Daoy (cell line): ENCODE data around the gene ALDH3B1. TPM values are rescaled to one million over a fixed set of nuclear protein-coding genes. Genes with fewer than 3 reads are reported as not detected.

ENCODE experiments used
- DNase-seq: peaks from one replicate; pipeline ENCODE4 v3.0.0-alpha.2; 2015; ENCODE audit warnings: low read depth
- total RNA-seq: library from RNA; depleted of rRNA; stranded (reverse); fragments of >200 nt; shearing (Covaris generic); gene quantifications from 2 replicates; pipeline ENCODE4 v1.2.3, GENCODE V29; 2014

The ALDH3B1 gene
- total RNA-seq, 1 experiment from 2014 or later = 5.8 TPM

DNA sequence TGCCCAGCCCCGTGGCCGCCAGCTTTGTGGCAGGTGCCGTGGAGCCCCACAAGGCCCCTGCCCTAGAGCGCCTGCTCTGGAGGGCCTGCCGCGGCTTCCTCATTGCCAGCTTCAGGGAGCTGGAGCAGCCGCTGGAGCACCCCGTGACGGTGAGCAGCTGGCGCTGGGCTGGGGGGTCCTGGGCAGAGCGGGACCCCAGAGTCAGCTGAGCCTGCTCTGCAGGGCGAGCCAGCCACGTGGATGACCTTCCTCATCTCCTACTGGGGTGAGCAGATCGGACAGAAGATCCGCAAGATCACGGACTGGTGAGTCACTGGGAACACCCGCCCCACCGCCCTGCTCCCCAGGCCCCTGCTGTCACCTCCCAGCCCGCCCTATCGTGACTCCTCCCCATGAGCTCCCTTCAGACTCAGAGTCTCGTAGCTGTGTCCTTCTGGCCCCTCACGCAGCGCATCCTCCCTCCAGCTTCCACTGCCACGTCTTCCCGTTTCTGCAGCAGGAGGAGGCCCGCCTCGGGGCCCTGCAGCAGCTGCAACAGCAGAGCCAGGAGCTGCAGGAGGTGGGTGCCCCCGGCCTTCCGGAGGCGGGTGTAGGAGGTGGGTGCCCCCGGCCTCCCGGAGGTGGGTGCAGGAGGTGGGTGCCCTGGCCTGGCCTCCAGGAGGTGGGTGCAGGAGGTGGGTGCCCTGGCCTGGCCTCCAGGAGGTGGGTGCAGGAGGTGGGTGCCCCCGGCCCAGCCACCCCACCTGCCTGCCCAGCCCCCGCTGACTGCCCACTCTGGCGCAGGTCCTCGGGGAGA is 33.4 kb downstream of the ALDH3B1 start:
- DNase-seq = peak; percentile 49

DNA sequence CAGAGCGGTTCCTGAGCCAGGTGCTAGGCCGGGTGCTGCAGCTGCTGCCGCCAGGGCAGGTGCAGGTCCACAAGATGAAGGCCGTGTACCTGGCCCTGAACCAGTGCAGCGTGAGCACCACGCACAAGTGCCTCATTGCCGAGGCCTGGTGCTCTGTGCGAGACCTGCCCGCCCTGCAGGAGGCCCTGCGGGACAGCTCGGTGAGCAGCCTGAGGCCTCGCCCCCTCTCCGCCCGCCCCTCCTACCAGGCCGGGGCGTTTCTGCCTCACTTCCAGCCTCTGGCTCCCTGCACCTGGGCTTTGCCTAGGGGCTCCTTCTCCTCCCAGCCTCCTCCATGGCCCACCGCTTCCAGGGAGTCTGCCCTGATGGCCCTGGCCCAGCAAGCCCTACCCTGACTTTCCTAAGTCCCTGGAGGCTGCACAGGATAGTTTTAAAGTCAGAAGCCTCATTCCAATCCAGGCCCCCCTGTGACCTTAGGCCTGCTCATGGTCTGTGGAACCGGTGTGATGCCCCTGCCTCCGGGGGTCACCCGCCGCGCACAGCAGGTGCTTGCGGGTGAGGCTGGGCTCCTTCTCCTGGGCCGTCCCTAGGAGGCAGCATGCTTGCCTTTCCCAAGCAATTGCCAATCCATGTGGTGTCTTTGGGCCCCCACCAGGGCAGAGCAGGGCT is 34.2 kb downstream of the ALDH3B1 start:
- DNase-seq = no peak

DNA sequence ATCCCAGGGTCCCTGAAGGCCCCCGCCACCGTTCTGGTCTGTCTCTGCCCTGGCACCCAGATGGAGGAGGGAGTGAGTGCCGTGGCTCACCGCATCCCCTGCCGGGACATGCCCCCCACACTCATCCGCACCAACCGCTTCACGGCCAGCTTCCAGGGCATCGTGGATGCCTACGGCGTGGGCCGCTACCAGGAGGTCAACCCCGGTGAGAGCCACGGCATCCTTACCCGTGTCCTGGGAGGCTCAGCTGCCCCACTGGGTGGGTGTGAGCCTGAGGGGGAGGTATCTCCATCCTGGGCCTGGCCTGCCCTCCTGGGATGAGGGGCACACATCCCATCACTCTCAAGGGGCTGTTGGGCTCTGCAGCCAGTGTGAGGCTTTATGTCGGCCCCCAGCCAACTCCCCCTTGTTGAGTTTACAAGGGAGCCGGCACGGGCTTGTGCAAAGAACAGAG is 34.8 kb downstream of the ALDH3B1 start:
- DNase-seq = no peak

DNA sequence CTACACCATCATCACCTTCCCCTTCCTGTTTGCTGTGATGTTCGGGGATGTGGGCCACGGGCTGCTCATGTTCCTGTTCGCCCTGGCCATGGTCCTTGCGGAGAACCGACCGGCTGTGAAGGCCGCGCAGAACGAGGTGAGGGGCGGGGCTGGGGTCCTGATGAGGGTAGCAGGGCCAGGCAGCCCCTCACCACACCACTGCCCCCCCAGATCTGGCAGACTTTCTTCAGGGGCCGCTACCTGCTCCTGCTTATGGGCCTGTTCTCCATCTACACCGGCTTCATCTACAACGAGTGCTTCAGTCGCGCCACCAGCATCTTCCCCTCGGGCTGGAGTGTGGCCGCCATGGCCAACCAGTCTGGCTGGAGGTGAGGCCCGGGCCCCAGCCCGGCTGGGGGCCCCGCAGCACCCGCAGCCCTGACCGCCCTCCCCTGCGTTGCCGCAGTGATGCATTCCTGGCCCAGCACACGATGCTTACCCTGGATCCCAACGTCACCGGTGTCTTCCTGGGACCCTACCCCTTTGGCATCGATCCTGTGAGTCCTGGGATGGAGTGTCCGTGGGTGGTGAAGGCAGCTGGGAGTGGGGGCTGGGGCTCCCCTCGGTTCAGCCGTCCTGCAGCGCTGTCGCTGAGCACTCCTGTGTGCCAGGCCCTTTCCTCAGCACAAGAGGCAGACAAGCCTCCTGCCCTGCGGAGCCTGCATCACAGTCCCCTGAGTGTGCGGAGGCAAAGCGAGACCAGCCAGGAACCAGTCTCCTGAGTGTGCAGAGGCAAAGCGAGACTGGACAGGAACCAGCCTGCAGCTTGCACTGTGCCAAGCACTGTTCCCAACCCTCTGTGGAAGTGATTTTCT is 37.5 kb downstream of the ALDH3B1 start:
- DNase-seq = no peak

DNA sequence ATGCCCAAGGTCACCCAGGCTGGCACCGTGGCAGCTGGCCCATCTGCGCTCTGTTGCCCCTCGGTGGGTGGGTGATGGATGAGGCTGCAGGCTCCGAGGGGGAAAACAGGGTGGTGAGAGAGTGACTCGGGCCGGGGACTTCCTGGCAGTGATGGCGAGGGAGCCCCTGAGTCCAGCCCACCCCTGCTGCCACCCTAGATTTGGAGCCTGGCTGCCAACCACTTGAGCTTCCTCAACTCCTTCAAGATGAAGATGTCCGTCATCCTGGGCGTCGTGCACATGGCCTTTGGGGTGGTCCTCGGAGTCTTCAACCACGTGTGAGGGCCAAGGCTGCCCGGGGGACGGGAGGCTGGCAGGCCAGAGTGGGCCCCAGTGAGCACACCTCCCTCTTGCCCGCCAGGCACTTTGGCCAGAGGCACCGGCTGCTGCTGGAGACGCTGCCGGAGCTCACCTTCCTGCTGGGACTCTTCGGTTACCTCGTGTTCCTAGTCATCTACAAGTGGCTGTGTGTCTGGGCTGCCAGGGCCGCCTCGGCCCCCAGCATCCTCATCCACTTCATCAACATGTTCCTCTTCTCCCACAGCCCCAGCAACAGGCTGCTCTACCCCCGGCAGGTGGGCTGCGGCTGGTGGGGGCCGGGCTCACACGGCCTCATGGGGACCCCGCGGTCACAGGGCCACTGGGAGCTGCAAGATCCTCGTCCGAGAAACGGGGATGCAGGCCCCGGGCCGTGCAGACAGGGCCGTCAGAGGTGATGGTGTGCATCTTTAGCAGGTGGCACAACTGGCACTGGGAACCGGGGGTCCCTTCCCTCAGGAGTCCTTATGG is 38.8 kb downstream of the ALDH3B1 start:
- DNase-seq = no peak

DNA sequence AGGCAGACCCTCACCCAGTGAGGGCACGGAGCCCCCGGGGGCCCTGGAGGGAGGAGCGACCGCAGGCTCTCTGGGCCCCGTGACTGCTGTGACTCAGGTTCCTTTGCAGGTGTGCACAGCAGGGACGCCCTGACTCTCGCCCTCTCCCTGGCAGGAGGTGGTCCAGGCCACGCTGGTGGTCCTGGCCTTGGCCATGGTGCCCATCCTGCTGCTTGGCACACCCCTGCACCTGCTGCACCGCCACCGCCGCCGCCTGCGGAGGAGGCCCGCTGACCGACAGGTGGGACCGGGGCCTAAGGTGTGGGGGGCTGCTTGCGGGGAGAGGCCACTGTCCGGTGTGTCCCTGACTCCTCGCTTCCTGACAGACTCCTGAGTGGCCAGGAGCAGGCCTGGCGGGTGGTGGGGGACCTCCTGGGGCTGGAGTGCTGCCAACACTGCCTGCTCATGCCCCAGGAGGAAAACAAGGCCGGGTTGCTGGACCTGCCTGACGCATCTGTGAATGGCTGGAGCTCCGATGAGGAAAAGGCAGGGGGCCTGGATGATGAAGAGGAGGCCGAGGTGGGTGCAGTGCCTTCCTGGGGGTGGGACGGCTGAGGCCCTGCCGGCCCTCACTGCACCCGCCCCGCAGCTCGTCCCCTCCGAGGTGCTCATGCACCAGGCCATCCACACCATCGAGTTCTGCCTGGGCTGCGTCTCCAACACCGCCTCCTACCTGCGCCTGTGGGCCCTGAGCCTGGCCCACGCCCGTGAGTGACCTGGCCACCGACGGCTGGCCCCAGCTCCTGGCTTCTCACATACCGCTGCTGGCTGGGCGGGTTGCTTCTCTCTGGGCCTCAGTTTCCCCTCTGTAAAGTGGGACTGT is 39.6 kb downstream of the ALDH3B1 start:
- DNase-seq = peak; percentile 70

DNA sequence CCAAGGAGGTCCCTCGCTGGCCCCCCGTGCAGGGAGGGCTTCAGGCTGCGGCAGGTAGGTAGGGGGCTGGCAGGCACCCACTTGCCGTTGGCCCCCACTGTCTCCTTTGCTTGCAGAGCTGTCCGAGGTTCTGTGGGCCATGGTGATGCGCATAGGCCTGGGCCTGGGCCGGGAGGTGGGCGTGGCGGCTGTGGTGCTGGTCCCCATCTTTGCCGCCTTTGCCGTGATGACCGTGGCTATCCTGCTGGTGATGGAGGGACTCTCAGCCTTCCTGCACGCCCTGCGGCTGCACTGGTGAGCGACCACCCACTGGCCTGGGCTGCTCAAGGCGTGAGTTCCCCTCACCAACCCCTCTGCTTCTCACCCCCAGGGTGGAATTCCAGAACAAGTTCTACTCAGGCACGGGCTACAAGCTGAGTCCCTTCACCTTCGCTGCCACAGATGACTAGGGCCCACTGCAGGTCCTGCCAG is 40.3 kb downstream of the ALDH3B1 start:
- no peak for DNase-seq

DNA sequence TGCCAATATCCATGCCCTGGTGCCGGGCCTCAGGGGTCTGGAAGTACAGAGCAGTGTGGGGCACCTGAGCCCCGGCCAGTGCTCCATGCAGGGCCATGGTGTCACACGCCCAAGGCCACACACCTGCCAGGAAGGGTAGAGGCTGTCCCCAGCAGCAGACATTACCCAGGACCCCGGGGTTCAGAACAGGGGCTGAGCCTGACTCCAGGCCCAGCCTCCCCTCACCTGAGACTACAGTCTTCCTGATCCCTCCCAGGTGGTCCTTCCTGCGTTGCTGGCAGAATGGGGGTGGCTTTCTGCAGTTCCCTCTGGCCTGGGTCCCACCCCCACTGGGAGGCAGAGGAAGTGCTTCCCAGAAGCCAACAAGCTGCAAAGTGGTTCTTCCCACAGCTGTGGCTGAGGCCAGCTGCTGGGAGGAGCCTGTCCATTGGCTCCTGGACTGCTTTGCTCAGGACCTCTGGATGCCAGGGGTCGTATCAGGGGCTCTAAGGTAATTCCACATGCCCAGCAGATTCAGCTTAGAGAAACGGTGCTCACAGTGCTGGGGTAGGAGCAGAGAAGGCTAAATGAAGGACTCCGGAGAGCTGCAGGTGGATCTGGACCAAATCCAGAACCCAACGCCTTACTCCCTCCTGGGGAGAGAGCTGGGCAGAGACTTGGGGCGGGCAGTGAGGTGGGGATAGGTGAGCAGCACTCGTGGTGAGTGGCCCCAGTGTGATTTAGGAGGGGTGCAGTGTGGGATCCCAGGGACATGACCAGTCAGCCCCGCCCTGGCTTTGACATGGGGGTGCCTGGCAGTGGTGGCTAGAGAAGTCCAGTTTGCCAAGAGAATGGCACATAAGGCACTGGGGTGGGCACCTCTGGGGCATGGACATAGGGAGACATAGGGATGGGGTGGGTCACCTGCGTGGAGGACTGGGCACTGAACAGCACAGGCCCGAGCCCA is 41.3 kb downstream of the ALDH3B1 start:
- no peak for DNase-seq

DNA sequence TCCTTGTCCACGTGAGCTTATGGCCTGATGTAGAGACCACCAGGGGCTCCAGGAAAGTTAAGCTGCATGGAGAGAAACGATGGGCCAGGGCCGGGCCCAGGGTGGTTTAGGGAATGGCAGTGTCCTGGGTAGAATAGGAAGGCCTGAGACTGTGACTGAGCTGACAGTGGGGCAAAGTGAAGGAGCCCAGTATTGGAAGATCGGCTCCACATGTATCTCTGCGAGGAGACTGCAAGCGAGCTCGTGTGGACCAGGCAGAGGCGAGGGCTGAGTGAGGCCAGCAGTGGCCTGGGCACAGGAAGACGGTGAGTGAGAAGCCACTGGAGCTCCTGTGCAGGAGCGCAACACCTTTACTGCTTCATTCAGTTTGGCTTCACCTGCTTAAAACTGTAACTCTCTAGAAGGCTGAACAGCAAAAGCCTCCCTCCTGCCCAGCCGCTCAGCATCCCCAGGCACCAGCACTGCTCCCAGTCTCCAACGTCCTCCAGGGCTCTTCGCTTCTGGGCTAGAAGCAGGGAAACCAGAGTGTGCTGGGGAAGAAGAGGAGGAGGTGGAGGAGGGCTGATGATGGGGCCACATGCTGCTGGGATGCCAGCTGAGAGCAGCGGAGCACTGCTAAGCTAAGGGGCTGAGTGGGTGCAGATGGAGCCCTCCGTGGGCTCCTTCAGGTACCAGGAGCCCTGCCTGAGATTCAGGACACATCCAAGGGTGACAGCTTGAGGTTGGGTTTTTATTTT is 42.2 kb downstream of the ALDH3B1 start:
- no peak for DNase-seq

DNA sequence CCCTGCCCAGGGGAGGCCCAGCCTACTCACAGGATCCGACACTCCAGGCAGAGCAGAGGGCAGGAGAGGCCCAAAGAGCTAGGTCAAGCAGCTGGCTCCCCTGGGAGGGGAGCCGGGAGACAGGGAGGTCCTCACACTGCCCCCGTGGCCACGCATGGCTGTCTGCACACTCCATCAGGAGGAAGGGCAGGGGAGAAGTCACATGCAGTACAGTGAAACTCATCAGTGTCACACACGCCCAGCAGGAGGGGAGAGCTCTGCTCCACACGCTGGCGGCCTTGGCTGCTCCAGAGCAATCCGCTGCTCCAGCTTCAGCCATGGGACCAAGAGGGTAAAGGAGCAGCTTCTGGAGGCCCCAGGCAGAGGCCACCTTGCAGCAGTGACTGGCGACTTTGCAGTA is 43.0 kb downstream of the ALDH3B1 start:
- peak; percentile 4 for DNase-seq

DNA sequence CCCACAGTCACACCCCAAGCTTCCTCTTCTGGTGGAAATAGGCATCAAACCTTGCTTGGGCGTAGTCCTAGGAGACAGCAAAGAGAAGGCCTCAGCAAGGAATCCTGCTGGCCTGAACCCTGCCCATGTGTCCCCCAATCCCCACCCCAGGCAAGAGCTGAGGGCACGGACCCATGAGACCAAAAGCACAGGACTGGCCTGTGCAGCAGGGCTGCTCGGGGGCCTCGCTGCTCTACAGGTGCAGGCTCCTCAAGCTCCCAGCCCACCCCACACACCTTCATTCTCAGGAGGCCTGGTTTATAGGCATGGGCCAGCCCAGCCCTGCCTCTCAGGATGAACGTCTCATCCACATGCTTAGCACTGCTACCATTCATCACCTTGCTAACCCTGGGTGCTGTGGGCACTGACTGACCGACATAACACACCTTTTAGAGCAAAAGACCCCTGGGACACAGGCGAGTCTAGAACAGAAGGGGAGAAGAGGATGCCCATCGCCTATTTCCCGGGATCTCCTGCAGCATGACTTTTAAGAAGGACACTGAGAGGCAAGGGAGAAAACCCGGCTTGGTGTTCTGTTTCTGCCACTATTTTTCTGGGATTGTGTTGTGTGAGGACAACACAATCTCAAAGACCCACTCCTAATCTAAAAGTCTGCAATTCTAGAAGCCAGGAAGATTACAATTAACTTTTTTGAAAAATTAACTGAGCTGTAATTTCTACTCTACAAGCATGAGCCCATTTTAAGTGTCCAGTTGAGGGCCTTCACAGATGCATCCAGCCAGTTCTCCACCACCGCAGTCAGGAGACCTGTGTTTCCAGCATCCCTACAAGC is 44.1 kb downstream of the ALDH3B1 start:
- DNase-seq = no peak

DNA sequence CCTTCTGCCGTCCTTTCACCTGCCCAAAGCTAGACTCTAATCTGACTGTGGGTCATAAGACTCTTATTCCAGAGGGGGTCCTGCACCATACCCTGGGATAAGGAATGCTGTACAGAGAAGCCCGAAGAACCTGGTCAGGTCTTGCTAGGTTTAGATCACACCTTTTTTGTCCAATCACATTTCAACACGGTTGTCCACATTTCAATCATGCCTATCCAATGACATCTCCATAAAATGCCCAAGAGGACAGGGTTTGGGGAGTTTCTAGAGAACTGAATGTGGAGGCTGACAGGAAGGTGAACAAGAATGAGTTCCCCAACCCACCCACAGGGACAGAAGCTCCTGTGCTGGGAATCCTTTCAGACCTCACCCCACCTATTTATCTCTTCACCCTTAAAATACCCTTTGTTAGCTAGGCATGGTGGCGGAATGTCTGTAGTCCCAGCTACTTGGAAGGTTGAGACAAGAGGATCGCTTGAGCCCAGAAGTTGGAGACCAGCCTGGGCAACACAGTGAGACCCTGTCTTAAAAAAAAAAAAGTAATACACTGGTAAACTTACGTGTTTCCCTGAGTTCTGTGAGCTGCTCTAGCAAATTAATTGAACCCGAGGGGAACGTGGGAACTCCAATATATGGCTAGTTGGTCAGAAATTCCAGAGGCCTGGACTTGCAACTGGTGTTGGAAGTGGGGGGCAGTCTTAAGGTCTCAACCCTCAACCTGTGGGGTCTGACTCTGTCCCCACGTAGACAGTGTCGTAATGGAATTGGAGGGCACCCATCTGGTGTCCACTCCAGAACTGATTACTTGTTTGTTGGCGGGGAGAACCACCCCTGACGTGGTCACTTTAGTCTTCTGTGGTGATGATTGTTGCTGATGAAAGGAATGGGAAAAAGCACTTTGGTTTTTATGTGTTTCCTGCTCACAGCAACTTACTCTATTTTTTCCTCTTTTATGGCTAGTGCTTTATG is 46.5 kb downstream of the ALDH3B1 start:
- DNase-seq = no peak

DNA sequence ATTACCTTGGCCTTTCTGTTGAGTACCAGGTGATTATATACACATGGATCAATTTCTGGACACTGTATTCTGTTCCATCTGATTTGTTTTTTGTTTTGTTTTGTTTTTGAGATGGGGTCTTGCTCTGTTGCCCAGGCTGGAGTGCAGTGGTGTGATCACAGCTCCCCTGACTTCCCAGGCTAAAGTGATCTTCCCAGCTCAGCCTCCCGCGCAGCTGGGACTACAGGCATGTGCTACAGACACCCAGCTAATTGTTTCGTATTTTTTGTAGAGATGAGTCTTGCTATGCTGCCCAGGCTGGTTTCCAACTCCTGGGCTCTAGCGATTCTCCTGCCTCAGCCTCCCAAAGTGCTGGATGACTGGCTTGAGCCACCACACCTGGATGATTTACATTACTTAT is 47.7 kb downstream of the ALDH3B1 start:
- no peak for DNase-seq

DNA sequence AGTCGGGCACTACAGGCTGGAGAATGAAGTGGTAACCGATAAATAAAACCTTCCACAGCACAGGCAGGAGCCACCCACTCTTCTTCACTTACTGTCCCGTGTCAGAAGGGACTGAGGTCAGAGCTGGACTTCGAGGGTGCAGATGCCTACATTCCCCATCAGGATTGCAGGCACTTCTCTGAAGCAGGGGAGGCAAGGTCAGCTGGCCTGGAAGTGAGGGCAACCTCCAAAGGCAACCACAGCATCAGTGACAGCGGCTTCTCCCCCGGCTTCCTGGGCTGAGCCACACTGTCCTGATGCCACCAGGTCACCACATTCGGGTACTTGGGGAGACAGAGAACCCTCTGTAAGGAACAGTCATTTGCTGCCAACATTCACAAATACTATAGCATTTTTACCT is 51.4 kb downstream of the ALDH3B1 start:
- no peak for DNase-seq

DNA sequence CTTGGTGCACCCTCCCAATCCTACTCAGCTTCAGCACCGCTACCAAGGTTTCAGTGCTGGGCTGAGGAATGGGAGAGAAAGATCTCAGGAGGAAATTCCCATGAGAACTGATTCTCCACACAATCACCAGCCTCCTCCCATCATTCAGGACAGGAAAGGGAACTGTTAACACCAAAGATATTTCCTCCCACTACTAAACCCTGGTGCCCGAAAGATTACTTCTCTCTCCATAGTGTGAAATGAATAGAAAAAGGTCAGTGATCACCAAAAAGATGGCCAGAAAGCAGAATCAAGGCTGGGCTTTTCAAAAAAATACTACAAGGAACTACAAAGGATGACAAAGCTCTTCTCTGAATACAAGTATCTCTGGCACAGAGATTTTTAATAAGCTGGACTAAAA is 54.8 kb downstream of the ALDH3B1 start:
- no peak for DNase-seq

DNA sequence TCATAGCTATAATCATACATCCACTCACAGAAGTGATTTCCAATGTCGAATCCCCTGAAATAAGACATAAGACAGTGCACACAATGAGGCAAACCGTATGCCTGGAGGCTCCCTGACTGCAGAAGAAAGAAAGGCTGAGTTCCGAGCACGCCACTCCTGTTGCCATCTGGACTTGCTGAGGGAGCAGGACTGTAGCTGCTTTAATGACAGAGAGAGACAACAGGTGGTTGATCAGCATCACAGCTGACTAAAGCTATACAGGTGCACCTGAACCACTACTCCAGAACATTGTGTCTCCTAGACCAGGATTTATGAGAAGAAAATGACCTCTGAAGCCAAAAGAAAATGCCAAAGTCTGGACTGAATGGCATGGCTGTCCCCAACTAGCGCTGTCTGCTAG is 55.7 kb downstream of the ALDH3B1 start:
- no peak for DNase-seq
